ENCODE results near the gene COBLL1. TPM values are rescaled to one million over a fixed set of nuclear protein-coding genes. Genes with fewer than 3 reads are reported as not detected.
"Not testable (repeated sequence)": the region's sequence is repeated elsewhere in the genome, so short reads cannot be mapped to it uniquely, and the experiment has no call there.

The COBLL1 gene
- total RNA-seq, 1 experiment from 2014 or later = 8.3 TPM

- DNase-seq (ENCODE audit: low read depth) = no peak
These were observed 54.8 kb downstream of the COBLL1 start for GRCh38 chr2:164786787-164787186.

DNA sequence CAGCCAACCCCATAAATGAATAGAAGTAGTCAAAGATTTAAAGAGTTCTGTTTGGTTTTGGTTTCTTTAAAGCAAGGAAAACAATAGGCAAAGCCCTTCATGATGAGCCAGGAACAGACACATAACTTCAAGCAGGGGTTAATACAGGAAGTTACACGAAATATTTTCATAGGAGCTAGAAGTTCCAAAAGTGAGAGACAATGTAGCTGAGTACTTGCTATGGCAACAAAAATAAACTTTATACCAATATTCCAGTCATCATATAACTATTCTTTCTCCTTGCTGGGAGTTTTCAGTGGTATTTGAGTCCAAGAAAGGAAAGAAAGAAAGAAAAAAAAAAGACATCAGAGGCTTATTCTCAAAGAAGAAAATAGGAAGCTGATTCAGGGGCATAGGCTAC lies 56.2 kb downstream of the COBLL1 start:
- peak; percentile 44 for DNase-seq (ENCODE audit: low read depth)

DNA sequence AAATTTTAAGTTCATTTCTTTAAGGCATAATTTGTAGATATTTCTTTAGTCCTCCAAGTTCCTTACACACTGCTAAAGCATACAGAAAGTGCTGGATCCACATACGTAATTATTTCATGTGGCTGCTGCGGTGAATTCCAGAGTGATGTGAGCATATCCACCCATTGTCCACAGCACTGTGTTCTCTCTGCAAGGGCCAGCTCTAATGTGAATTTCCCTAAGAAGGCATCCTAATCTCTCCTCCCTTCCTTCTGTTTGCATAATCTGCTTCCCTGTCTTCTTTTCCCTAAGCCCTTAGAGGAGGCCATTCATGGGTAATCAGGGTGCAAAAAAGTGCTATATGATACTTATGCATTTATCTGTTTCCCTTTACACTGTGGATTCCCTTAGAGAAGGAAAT lies 57.2 kb downstream of the COBLL1 start:
- DNase-seq (ENCODE audit: low read depth) = peak; percentile 59

GRCh38 chr2:164782323-164782722 lies 59.3 kb downstream of the COBLL1 start:
- no peak for DNase-seq (ENCODE audit: low read depth)

- no peak for DNase-seq (ENCODE audit: low read depth)
These were observed 60.2 kb downstream of the COBLL1 start for GRCh38 chr2:164781394-164781793.

DNA sequence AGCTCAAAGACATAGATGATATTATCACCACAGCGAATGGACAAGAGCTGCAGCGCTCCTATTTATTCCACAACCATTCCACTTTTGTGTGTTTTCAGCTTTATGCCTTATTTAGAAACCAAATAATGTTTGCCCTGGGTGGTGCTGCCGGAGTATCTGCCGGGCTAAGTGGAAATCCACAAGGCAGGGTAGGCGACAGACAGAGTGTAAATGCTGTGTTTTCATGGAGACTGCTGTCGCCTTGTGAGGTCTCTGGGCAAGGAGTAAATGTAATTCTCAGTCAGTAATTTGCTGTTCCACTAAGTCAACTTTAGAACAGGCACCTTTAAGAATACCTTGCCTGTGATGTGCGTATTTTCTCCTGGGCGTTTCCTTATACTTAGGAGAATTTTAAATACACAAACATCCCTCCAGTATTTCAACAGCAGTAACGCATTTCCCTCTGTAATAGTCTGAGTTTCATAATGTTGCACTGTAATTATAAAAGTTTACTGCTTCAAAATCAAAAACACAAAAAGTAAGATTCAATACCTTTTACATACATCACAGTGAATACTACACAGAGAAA lies 60.9 kb downstream of the COBLL1 start:
- DNase-seq (ENCODE audit: low read depth) = no peak

DNA sequence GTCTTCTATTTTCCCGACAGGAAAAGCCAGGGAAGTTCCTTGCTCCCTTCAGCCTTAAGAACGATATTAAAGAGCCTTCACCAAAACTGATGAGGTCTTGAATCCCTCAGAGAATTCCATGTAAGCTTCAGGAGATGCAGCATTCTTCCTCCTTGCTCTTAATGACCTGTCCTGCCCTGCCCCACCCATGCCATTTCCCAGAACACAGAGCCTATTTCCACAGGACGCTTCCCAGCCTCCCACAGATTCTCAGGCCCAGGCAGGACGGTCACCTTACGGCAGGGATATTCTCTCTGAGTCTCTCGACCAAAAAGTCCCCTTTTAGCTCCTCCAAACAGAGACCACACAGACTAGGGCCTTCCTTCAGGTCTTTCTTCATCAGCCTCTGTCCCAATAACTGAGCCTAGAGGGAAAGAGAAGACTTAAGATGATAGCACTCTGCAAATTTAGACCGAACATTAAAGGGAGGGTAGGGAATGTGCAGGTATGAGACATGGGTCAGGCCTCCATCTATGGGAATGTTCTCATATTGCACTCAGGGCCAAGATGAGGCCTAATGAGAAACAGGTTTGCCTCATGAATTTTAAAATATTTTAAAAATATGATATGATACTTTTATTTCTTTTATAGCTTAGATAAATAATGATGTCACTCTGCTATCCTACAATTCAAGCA lies 62.1 kb downstream of the COBLL1 start:
- DNase-seq (ENCODE audit: low read depth) = no peak

GRCh38 chr2:164778723-164779122 lies 62.9 kb downstream of the COBLL1 start:
- DNase-seq (ENCODE audit: low read depth) = peak; percentile 59

DNA sequence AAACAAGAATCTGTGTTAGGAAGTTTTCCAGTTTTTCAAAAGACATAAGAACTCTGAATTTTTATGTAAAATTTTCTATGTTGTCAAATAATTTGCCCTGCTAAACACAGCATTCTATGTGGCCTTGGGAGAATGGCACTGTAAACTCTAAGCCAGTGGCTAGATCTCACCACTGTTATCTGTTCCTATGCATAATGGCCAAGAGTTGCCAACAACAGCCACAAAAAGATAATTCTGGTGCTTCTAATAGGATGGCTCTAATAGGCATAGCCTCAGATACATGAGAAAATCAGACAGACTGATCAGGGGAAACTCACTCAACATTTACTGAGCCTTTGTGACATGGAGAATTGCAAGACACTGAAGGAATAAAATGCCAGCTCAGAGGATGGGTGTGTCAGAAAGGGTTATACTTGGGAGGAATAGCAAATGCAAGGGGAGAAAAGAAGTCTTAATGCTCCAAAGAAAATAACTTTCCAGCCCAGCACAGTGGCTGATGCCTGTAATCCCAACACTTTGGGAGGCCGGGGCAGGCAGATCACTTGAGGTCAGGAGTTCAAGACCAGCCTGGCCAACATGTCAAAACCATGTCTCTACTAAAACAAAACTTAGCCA lies 63.7 kb downstream of the COBLL1 start:
- no peak for DNase-seq (ENCODE audit: low read depth)

DNA sequence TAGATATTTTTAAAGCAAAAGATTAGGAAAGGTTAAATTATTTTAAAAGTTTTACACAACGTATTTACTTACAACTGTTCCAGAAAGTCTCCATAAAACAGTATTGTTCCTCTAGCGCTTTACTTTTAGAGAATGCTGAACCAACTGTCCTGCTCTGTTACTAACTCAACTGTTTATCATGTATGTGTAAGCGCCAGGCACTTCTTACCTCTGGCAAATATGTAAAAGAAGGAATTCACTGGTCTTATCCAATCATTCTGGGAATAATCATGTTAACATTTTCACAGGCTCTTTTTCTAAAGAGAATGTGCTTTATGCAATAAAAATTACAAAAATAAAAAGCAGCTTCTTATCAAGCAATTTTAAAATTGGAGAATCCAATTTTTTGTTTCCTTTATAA lies 68.0 kb downstream of the COBLL1 start:
- no peak for DNase-seq (ENCODE audit: low read depth)

DNA sequence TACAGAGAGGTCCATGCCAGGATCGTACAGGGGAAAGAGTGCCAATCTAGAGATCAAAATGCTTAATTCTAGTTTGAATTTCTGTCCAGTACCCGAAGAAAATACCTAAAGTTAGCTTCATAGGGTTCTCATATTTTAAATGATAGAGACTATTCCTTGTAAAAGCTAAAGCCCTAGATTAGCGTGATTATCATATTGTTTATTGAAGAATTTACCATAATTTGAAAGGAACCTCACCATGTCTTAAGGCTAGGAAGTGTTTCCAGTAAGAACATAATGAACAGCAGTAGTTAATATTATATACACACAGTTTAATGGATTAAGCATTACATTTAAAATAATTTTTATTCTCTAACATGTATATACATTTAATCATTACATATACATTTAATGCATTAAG lies 68.5 kb downstream of the COBLL1 start:
- no peak for DNase-seq (ENCODE audit: low read depth)

GRCh38 chr2:164771897-164772296 lies 69.7 kb downstream of the COBLL1 start:
- DNase-seq (ENCODE audit: low read depth) = no peak

- no peak for DNase-seq (ENCODE audit: low read depth)
These were observed 71.2 kb downstream of the COBLL1 start for GRCh38 chr2:164770421-164770916.

GRCh38 chr2:164766954-164767320 lies 74.7 kb downstream of the COBLL1 start:
- DNase-seq (ENCODE audit: low read depth) = no peak

DNA sequence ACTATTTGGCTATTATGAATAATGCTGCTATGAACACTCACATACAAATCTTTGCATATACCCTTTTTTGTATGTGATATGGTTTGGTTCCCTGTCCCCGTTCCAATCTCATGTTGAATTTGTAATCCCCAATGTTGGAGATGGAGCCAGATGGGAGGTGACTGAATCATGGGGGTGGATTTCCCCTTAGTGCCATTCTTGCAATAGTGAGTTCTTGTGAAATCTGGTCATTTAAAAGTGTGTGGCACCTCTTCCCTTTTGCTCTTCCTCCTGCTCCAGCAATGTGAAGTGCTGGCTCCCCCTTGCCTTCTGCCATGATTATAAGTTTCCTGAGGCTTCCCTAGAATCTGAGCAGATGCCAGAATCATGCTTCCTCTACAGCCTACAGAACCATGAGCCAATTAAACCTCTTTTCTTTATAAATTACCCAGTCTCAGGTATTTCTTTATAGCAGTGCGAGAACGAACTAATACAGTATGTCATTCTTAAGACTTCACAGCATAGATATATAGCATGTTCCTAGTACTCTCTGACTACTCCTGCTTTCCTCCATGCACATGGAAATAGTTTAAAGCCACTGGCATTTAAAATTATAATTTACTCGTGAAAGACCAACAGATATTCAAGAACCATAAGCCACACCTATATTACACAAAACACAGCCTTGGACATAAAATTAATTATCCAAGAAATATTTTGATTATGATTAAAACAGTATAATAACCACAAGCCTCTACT lies 75.2 kb downstream of the COBLL1 start:
- DNase-seq (ENCODE audit: low read depth) = no peak

DNA sequence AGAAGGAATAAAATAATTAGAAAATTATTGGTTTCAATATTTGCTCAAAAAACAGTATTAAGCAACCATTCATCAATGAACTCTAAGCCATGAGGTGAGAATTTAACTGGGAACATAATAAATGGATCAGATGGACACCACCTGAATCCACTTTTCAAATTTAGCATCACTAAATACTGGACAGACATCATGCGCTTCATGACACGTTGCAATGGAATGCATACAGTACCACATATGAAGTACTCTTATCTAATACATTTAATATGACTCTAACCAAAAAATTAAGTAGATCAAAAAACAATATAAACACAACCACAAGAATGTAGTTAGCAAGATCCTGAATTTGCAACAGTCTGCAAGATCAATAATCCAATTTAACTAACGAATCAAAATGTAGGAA lies 76.6 kb downstream of the COBLL1 start:
- DNase-seq (ENCODE audit: low read depth) = no peak

- DNase-seq (ENCODE audit: low read depth) = no peak
These were observed 77.1 kb downstream of the COBLL1 start for GRCh38 chr2:164764474-164764873.

DNA sequence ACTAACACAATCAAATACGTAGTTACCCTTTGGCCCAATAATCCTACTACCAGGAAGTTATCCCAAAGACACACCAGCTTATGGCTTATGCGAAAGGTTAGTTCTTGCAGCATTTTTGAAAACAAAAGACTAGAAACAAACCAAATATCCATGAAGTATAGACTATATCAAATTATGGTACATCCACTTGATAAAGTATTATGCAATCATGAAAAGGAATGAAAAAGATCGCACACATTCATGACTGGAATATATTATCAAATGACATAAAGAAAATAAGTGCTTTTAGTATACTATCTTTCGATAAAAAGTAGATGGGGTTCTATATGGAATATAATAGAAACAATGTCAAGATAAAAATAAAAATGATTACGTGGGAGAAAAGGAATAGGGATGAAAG lies 78.2 kb downstream of the COBLL1 start:
- no peak for DNase-seq (ENCODE audit: low read depth)

GRCh38 chr2:164761737-164762460 lies 79.7 kb downstream of the COBLL1 start:
- no peak for DNase-seq (ENCODE audit: low read depth)

- DNase-seq (ENCODE audit: low read depth) = not testable (repeated sequence)
These were observed 80.4 kb downstream of the COBLL1 start for GRCh38 chr2:164761201-164761600.

- no peak for DNase-seq (ENCODE audit: low read depth)
These were observed 81.4 kb downstream of the COBLL1 start for GRCh38 chr2:164760179-164760578.
